ENCODE measurements around the gene PPP1CA.

DNA sequence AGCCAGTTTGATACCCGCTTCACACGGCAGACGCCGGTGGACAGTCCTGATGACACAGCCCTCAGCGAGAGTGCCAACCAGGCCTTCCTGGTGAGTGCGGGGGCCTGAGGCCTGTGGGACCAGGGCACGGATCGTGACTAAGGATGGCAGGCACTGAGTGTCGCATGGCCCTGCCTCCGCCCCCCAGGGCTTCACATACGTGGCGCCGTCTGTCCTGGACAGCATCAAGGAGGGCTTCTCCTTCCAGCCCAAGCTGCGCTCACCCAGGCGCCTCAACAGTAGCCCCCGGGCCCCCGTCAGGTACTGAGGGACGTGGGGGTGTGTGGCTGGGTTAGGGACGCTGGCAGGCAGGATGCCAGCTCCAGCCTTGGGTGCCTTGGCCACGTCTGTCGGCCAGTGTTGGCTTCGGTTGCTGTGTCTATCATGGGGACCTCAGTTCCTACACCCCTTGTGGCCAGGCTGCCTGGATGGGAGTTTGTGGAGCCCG, 32.8 kb upstream of the PPP1CA start:
- TF ChIP-seq SREBF2 (IDR thresholded peaks at IDR 0.05) (no peak), POLR2A (IDR thresholded peaks at IDR 0.05; ENCODE audit: low read length) (no peak), RFX5 (IDR thresholded peaks at IDR 0.05) (no peak), ESRRA (IDR thresholded peaks at IDR 0.05; ENCODE audit: borderline replicate concordance, low read length) (no peak), JUNB (IDR thresholded peaks at IDR 0.05) (no peak)
- TF ChIP-seq, protein P1, sequence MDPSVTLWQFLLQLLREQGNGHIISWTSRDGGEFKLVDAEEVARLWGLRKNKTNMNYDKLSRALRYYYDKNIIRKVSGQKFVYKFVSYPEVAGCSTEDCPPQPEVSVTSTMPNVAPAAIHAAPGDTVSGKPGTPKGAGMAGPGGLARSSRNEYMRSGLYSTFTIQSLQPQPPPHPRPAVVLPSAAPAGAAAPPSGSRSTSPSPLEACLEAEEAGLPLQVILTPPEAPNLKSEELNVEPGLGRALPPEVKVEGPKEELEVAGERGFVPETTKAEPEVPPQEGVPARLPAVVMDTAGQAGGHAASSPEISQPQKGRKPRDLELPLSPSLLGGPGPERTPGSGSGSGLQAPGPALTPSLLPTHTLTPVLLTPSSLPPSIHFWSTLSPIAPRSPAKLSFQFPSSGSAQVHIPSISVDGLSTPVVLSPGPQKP (IDR thresholded peaks at IDR 0.05; ENCODE audit: low read depth, low read length) = no peak
- TF ChIP-seq, protein P2, sequence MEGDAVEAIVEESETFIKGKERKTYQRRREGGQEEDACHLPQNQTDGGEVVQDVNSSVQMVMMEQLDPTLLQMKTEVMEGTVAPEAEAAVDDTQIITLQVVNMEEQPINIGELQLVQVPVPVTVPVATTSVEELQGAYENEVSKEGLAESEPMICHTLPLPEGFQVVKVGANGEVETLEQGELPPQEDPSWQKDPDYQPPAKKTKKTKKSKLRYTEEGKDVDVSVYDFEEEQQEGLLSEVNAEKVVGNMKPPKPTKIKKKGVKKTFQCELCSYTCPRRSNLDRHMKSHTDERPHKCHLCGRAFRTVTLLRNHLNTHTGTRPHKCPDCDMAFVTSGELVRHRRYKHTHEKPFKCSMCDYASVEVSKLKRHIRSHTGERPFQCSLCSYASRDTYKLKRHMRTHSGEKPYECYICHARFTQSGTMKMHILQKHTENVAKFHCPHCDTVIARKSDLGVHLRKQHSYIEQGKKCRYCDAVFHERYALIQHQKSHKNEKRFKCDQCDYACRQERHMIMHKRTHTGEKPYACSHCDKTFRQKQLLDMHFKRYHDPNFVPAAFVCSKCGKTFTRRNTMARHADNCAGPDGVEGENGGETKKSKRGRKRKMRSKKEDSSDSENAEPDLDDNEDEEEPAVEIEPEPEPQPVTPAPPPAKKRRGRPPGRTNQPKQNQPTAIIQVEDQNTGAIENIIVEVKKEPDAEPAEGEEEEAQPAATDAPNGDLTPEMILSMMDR (IDR thresholded peaks at IDR 0.05) = no peak
- TF ChIP-seq, protein P3, sequence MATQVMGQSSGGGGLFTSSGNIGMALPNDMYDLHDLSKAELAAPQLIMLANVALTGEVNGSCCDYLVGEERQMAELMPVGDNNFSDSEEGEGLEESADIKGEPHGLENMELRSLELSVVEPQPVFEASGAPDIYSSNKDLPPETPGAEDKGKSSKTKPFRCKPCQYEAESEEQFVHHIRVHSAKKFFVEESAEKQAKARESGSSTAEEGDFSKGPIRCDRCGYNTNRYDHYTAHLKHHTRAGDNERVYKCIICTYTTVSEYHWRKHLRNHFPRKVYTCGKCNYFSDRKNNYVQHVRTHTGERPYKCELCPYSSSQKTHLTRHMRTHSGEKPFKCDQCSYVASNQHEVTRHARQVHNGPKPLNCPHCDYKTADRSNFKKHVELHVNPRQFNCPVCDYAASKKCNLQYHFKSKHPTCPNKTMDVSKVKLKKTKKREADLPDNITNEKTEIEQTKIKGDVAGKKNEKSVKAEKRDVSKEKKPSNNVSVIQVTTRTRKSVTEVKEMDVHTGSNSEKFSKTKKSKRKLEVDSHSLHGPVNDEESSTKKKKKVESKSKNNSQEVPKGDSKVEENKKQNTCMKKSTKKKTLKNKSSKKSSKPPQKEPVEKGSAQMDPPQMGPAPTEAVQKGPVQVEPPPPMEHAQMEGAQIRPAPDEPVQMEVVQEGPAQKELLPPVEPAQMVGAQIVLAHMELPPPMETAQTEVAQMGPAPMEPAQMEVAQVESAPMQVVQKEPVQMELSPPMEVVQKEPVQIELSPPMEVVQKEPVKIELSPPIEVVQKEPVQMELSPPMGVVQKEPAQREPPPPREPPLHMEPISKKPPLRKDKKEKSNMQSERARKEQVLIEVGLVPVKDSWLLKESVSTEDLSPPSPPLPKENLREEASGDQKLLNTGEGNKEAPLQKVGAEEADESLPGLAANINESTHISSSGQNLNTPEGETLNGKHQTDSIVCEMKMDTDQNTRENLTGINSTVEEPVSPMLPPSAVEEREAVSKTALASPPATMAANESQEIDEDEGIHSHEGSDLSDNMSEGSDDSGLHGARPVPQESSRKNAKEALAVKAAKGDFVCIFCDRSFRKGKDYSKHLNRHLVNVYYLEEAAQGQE (IDR thresholded peaks at IDR 0.05) = no peak
